RWPE1 (cell line): ENCODE measurements around the gene WNT6.
A peak's percentile ranks its signal among the peaks of the same experiment; 100 is the strongest.
"Not testable (repeated sequence)": the region's sequence is repeated elsewhere in the genome, so short reads cannot be mapped to it uniquely, and the experiment has no call there.

ENCODE experiments used
- CTCF ChIA-PET: fragments of 350-600 bp; sonication (Branson Sonifier 250); formaldehyde crosslinking; extraction: SDS; loops from one replicate; lab custom pipeline; 2021; lab: Yijun Ruan, JAX
- POLR2A ChIA-PET: fragments of 400-600 bp; formaldehyde crosslinking; extraction: SDS; loops from one replicate; lab custom pipeline; 2020; ENCODE audit warnings: antibody characterized with exemption; ENCODE audit not compliant: low non-redundant PET; lab: Yijun Ruan, JAX
- DNase-seq: peaks from one replicate; pipeline ENCODE4 v3.0.0; 2012; ENCODE audit warnings: low spot score
- H3K27ac ChIP-seq: fragments of 450-650 bp; 2 replicates; pipeline ENCODE4 v1.5.1; 2017
- CTCF ChIP-seq: fragments of 450-650 bp; conservative IDR thresholded peaks from 2 replicates; pipeline ENCODE4 v1.5.1; 2017; ENCODE audit warnings: low read depth, mild to moderate bottlenecking

The WNT6 gene

GRCh38 chr2:218832520-218832919 lies 27.1 kb upstream of the WNT6 start:
- H3K27ac ChIP-seq, result peak overlapping the region; percentile 62
- peak; percentile 64 for DNase-seq
- TF ChIP-seq CTCF, result no peak
- ChIA-PET CTCF (interaction anchor here (1.1 kb wide), 1 partner anchor 15 kb away, joined by 12 read pairs; no protein-coding TSS in a partner anchor), POLR2A (no interaction called here)

GRCh38 chr2:218833023-218833609 lies 26.5 kb upstream of the WNT6 start:
- DNase-seq, result no peak
- H3K27ac ChIP-seq, result no peak overlapping the region; the same call in 1 of the 2 replicates
- no peak for TF ChIP-seq CTCF
- ChIA-PET CTCF (interaction anchor here (1.1 kb wide), 1 partner anchor 14 kb away, joined by 12 read pairs; no protein-coding TSS in a partner anchor), POLR2A (no interaction called here)

DNA sequence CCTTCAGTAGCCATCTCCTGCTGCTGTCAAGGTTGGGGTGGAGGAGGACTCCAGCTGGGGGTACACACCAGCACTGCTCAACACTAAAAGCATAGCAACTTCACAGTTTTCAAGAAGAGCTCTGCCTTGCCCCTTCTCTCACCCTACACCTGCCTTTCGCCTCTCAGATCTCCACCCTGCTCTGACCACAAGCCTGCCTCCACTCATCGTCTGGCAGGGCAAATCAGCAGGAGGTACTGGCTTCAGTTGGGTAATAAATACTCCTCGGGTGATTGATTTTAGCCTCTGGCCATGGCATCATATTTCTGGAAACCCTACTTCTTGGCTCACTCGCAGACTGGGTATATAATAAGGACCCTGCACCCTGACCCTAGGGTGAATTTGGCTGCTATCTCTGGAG lies 24.9 kb upstream of the WNT6 start:
- no peak for DNase-seq
- no peak overlapping the region for H3K27ac ChIP-seq
- CTCF ChIA-PET, result no interaction called here
- POLR2A ChIA-PET, result no interaction called here
- TF ChIP-seq CTCF, result no peak

- DNase-seq, result no peak
- CTCF ChIA-PET, result interaction anchor here (0.6 kb wide), 1 partner anchor 220 kb away, joined by 4 read pairs; no protein-coding TSS in a partner anchor
- no peak overlapping the region for H3K27ac ChIP-seq
- POLR2A ChIA-PET, result interaction anchor here (0.6 kb wide), 2 partner anchors 135 to 359 kb away, joined by 3 read pairs; no protein-coding TSS in a partner anchor
- no peak for TF ChIP-seq CTCF
Observed at GRCh38 chr2:218837495-218837894, 22.1 kb upstream of the WNT6 start.

DNA sequence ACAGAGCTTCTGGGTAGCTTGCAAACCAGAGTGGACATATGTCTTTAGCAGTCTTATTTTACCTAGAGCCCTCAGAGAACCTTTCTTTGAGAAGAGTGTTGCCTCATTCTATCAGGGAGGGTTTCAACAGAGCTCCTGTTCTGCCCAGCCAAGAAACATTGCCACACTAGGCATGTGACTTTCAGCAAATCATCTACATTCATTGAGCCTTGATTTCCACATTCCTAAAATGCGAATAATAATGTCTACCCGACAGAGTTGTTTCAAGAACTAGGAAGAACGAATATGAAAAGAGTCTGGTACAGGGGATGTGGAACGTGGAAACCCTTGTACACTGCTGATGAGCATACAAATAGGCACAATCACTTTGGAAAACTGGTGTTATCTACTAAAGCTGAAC lies 20.2 kb upstream of the WNT6 start:
- POLR2A ChIA-PET, result interaction anchor here (1.0 kb wide), 1 partner anchor 180 kb away, joined by 3 read pairs; the partner anchor contains the start of genes BCS1L and ZNF142
- CTCF ChIA-PET, result interaction anchor here (1.1 kb wide), 1 partner anchor 180 kb away, joined by 3 read pairs; no protein-coding TSS in a partner anchor
- no peak overlapping the region for H3K27ac ChIP-seq
- no peak for TF ChIP-seq CTCF
- no peak for DNase-seq

- no peak overlapping the region for H3K27ac ChIP-seq
- TF ChIP-seq CTCF, result no peak
- DNase-seq, result no peak
- ChIA-PET CTCF (interaction anchor here (1.1 kb wide), 1 partner anchor 181 kb away, joined by 3 read pairs; no protein-coding TSS in a partner anchor), POLR2A (interaction anchor here (1.0 kb wide), 1 partner anchor 180 kb away, joined by 3 read pairs; the partner anchor contains the start of genes BCS1L and ZNF142)
Observed at GRCh38 chr2:218839888-218840287, 19.7 kb upstream of the WNT6 start.

DNA sequence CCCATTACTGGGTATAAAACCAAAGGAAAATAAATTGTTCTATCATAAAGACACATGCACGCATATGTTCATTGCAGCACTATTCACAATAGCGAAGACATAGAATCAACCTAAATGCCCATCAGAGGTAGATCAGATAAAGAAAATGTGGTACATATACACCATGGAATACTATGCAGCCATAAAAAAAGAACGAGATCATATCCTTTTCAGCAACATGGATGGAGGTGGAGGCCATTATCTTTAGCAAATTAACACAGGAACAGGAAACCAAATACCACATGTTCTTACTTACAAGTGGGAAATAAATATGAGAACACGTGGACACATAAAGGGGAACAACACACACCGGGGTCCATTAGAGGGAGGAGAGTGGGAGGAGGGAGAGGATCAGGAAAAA lies 15.3 kb upstream of the WNT6 start:
- H3K27ac ChIP-seq, POLR2A ChIA-PET, CTCF ChIA-PET, DNase-seq: not testable (repeated sequence)

GRCh38 chr2:218846963-218847362 lies 12.6 kb upstream of the WNT6 start:
- H3K27ac ChIP-seq, POLR2A ChIA-PET, DNase-seq: not testable (repeated sequence)
- CTCF ChIA-PET, result interaction anchor here (0.5 to 1.3 kb wide), 44 partner anchors 11 to 509 kb away, joined by 3 to 22 read pairs (median 5); partner anchors contain the start of genes BCS1L, RNF25, STK36 and ZNF142
